MCF 10A (cell line): Measurements from ENCODE around the gene PCK2. TPM values are rescaled to one million over a fixed set of nuclear protein-coding genes. Genes with fewer than 3 reads are reported as not detected.

Experiments
- BruUV-seq: library from RNA; stranded (reverse); fragments of 400-500 nt; replicated peaks from 2 replicates; lab custom pipeline; 2021; lab: Mats Ljungman, UMichigan
- CTCF ChIA-PET: fragments of 300-600 bp; sonication (Branson Sonifier 250); formaldehyde crosslinking; extraction: SDS; loops from one replicate; lab custom pipeline; 2021; ENCODE audit warnings: antibody characterized with exemption, inconsistent platforms; lab: Yijun Ruan, JAX
- POLR2A ChIA-PET: fragments of 300-600, 350-650 bp; sonication (Branson Sonifier 250); formaldehyde crosslinking; extraction: SDS; loops from one replicate; lab custom pipeline; 2020; ENCODE audit warnings: antibody characterized with exemption, inconsistent platforms; lab: Yijun Ruan, JAX
- DNase-seq: peaks from one replicate; pipeline ENCODE4 v3.0.0-alpha.2; 2018; ENCODE audit not compliant: unreplicated experiment
- H3K27ac Mint-ChIP-seq: one replicate; pipeline ENCODE4 v1.8.0; 2022; ENCODE audit warnings: mild to moderate bottlenecking, low read depth, mixed read lengths; ENCODE audit not compliant: unreplicated experiment
- H3K27me3 Mint-ChIP-seq: one replicate; pipeline ENCODE4 v1.8.0; 2022; ENCODE audit warnings: mixed read lengths; ENCODE audit not compliant: insufficient read depth, unreplicated experiment
- H3K36me3 Mint-ChIP-seq: one replicate; pipeline ENCODE4 v1.8.0; 2022; ENCODE audit warnings: mild to moderate bottlenecking, moderate library complexity, mixed read lengths; ENCODE audit not compliant: insufficient read depth, unreplicated experiment
- H3K4me1 Mint-ChIP-seq: one replicate; pipeline ENCODE4 v1.8.0; 2022; ENCODE audit warnings: mixed read lengths; ENCODE audit not compliant: insufficient read depth, unreplicated experiment
- H3K4me3 Mint-ChIP-seq: one replicate; pipeline ENCODE4 v1.8.0; 2022; ENCODE audit warnings: mild to moderate bottlenecking, moderate library complexity, mixed read lengths; ENCODE audit not compliant: unreplicated experiment
- H3K9me3 Mint-ChIP-seq: one replicate; pipeline ENCODE4 v1.8.0; 2022; ENCODE audit warnings: mixed read lengths; ENCODE audit not compliant: unreplicated experiment
- CTCF ChIP-seq: fragments of 200-600 bp; IDR thresholded peaks from one replicate; pipeline ENCODE4 v1.8.0; 2022; ENCODE audit warnings: antibody characterized with exemption, mild to moderate bottlenecking; ENCODE audit not compliant: unreplicated experiment
- intact Hi-C: fragments of 100-400 bp; cut with micrococcal nuclease; formaldehyde crosslinking; loops from 2 replicates; pipeline ENCODE4 v1.14.1; 2022
- microRNA-seq: library from miRNA; unstranded; fragments of <30 nt; microRNA quantifications from one replicate; pipeline ENCODE4 v1.2.0, GENCODE V29; 2022
- total RNA-seq: library from RNA; stranded (reverse); gene quantifications from 2 replicates; pipeline ENCODE4 v1.2.3, GENCODE V29; 2022

PCK2 gene
- total RNA-seq, 1 experiment from 2014 or later: 112 TPM

- ChIA-PET CTCF (interaction anchor here (0.7 to 10.3 kb wide), 5 partner anchors 9 to 592 kb away, joined by 3 to 141 read pairs (median 3); partner anchors contain the start of gene IRF9), POLR2A (interaction anchor here (0.9 to 2.6 kb wide), 3 partner anchors 10 to 16 kb away, joined by 3 to 9 read pairs (median 4); partner anchors contain the start of genes EMC9, IRF9 and PSME1)
Measured at GRCh38 chr14:24151404-24152080, 57.4 kb downstream of the PCK2 start.

More at GRCh38 chr14:24151404-24152080, 57.4 kb downstream of the PCK2 start:
- no peak for DNase-seq
- Mint-ChIP-seq H3K27ac (no peak overlapping the region), H3K9me3 (no peaks in the 10 kb centered on the region), H3K27me3 (no peaks in the 10 kb centered on the region), H3K4me1 (no peaks in the 10 kb centered on the region), H3K36me3 (peaks cover 66% of the 10 kb centered on the region), H3K4me3 (no peak overlapping the region)
- TF ChIP-seq CTCF: no peak
- no TSS peak for BruUV-seq
- intact Hi-C loops: no loop called here

Small RNAs within 50 kb of the gene (microRNA-seq; reads per million reads assigned to microRNA genes)
- not detected for gene MIR7703

Other genes with a start within 250 kb of the PCK2 start
- gene DHRS4, start 140.5 kb upstream of the PCK2 start, total RNA-seq: 28.4 and 32.5 TPM in 2 replicates
- gene DHRS4L2, start 105.4 kb upstream of the PCK2 start, total RNA-seq: 18.1 and 20.8 TPM in 2 replicates
- gene CARMIL3, start 42.3 kb upstream of the PCK2 start, total RNA-seq: 0.20 TPM in 1 of 2 replicates, not detected in the other
- gene CPNE6, start 22.7 kb upstream of the PCK2 start, total RNA-seq: not detected in 2 replicates
- gene DCAF11, start 20.5 kb downstream of the PCK2 start, total RNA-seq: 38.6 and 48.8 TPM in 2 replicates
- 1.3 and 2.1 TPM in 2 replicates for gene NRL, start 20.6 kb downstream of the PCK2 start, total RNA-seq
- 0.47 TPM in 1 of 2 replicates, not detected in the other for gene FITM1, start 36.3 kb downstream of the PCK2 start, total RNA-seq
- 126 and 135 TPM in 2 replicates for gene PSME1, start 41.9 kb downstream of the PCK2 start, total RNA-seq
- 49.2 and 49.9 TPM in 2 replicates for gene EMC9, start 47.3 kb downstream of the PCK2 start, total RNA-seq
- 134 and 135 TPM in 2 replicates for gene PSME2, start 52.3 kb downstream of the PCK2 start, total RNA-seq
- 62.2 and 67.4 TPM in 2 replicates for gene RNF31, start 53.2 kb downstream of the PCK2 start, total RNA-seq
- gene IRF9, start 67.0 kb downstream of the PCK2 start, total RNA-seq: 13.6 and 23.8 TPM in 2 replicates
- gene REC8, start 77.8 kb downstream of the PCK2 start, total RNA-seq: 6.1 and 12.1 TPM in 2 replicates
- 57.2 and 100 TPM in 2 replicates for gene IPO4, start 94.5 kb downstream of the PCK2 start, total RNA-seq
- 67.8 and 103 TPM in 2 replicates for gene TM9SF1, start 101.1 kb downstream of the PCK2 start, total RNA-seq
- 0.68 and 1.2 TPM in 2 replicates for gene TSSK4, start 111.4 kb downstream of the PCK2 start, total RNA-seq
- 88.6 and 99.0 TPM in 2 replicates for gene CHMP4A, start 119.2 kb downstream of the PCK2 start, total RNA-seq
- gene MDP1, start 121.8 kb downstream of the PCK2 start, total RNA-seq: 11.0 and 20.2 TPM in 2 replicates
- 233 and 243 TPM in 2 replicates for gene NEDD8, start 138.1 kb downstream of the PCK2 start, total RNA-seq
- 77.3 and 79.9 TPM in 2 replicates for gene GMPR2, start 138.6 kb downstream of the PCK2 start, total RNA-seq
- gene TINF2, start 148.3 kb downstream of the PCK2 start, total RNA-seq: 47.3 and 47.6 TPM in 2 replicates
- 16.9 and 26.2 TPM in 2 replicates for gene TGM1, start 168.9 kb downstream of the PCK2 start, total RNA-seq
- gene RABGGTA, start 177.3 kb downstream of the PCK2 start, total RNA-seq: 51.7 and 75.0 TPM in 2 replicates
- 29.2 and 29.7 TPM in 2 replicates for gene DHRS1, start 205.5 kb downstream of the PCK2 start, total RNA-seq
- 29.8 and 31.9 TPM in 2 replicates for gene NOP9, start 205.5 kb downstream of the PCK2 start, total RNA-seq
- 0.52 and 1.3 TPM in 2 replicates for gene CIDEB, start 213.7 kb downstream of the PCK2 start, total RNA-seq
- gene LTB4R2, start 215.8 kb downstream of the PCK2 start, total RNA-seq: 21.7 and 23.8 TPM in 2 replicates
- 15.8 and 19.9 TPM in 2 replicates for gene LTB4R, start 217.2 kb downstream of the PCK2 start, total RNA-seq
- gene ADCY4, start 240.8 kb downstream of the PCK2 start, total RNA-seq: not detected in 2 replicates
- gene RIPK3, start 245.7 kb downstream of the PCK2 start, total RNA-seq: not detected in 2 replicates